Endodermal cell (in vitro differentiated cells): Measurements from ENCODE around the gene CCNA2. TPM values are rescaled to one million over a fixed set of nuclear protein-coding genes. Genes with fewer than 3 reads are reported as not detected.

Experiments used
- DNase-seq: peaks from one replicate; pipeline ENCODE4 v3.0.0-alpha.2; 2017
- H3K27ac ChIP-seq: 2 replicates; pipeline ENCODE4 v1.5.1; 2013; ENCODE audit warnings: mild to moderate bottlenecking, low read depth, low read length, moderate library complexity
- H3K27me3 ChIP-seq: 2 replicates; pipeline ENCODE4 v1.6.1; 2013; ENCODE audit warnings: mild to moderate bottlenecking, low read length, moderate library complexity; ENCODE audit not compliant: insufficient read depth, control insufficient read depth, poor library complexity, severe bottlenecking
- H3K36me3 ChIP-seq: 2 replicates; pipeline ENCODE4 v1.7.0; 2013; ENCODE audit warnings: mild to moderate bottlenecking, low read length, moderate library complexity; ENCODE audit not compliant: control insufficient read depth, insufficient read depth
- H3K4me1 ChIP-seq: one replicate; pipeline ENCODE4 v1.7.0; 2013; ENCODE audit warnings: low read length; ENCODE audit not compliant: control insufficient read depth, insufficient read depth
- H3K4me3 ChIP-seq: 2 replicates; pipeline ENCODE4 v1.5.1; 2013; ENCODE audit warnings: mild to moderate bottlenecking, low read length, moderate library complexity
- H3K9ac ChIP-seq: 2 replicates; pipeline ENCODE4 v1.6.1; 2013; ENCODE audit warnings: mild to moderate bottlenecking, low read length, moderate library complexity; ENCODE audit not compliant: poor library complexity, severe bottlenecking; ENCODE audit errors: extremely low read depth
- H3K9me3 ChIP-seq: 2 replicates; pipeline ENCODE4 v1.6.1; 2013; ENCODE audit warnings: mild to moderate bottlenecking, low read length, moderate library complexity; ENCODE audit not compliant: control insufficient read depth
- H3K27ac Mint-ChIP-seq: 2 replicates; pipeline ENCODE4 v1.8.0; 2020; ENCODE audit warnings: mixed read lengths
- H3K27me3 Mint-ChIP-seq: 2 replicates; pipeline ENCODE4 v1.8.0; 2021; ENCODE audit warnings: mild to moderate bottlenecking, mixed read lengths; ENCODE audit not compliant: insufficient read depth
- H3K36me3 Mint-ChIP-seq: 2 replicates; pipeline ENCODE4 v1.8.0; 2020; ENCODE audit warnings: low read depth, mixed read lengths
- H3K4me1 Mint-ChIP-seq: 2 replicates; pipeline ENCODE4 v1.8.0; 2020; ENCODE audit warnings: mixed read lengths
- H3K4me3 Mint-ChIP-seq: 2 replicates; pipeline ENCODE4 v1.8.0; 2020; ENCODE audit warnings: mild to moderate bottlenecking, moderate library complexity, mixed read lengths
- H3K9me3 Mint-ChIP-seq: 2 replicates; pipeline ENCODE4 v1.8.0; 2020; ENCODE audit warnings: mild to moderate bottlenecking, mixed read lengths
- CTCF ChIP-seq: fragments of 200-600 bp; sonication (generic); conservative IDR thresholded peaks from 2 replicates; pipeline ENCODE4 v1.5.0; 2021; ENCODE audit warnings: antibody characterized with exemption, mild to moderate bottlenecking
- WGBS, 2 experiments: methylation state at CpG; one replicate each; pipeline versions ENCODE4 v1.1.5 to v1.1.7; 2013; ENCODE audit warnings: missing lambda C conversion rate in 2 of 2, mixed read lengths in 1 of 2; ENCODE audit not compliant: insufficient coverage in 1 of 2, insufficient read length in 1 of 2; 5-methylcytosine and 5-hydroxymethylcytosine counted together
- total RNA-seq, 2 donors: library from RNA; stranded (reverse); fragmentation: NEBNext Ultra II Directional in 1 of 2; extraction: Animal tissue kit (Norgen Biotek cat#: 25700) in 1 of 2; gene quantifications; 2 replicates in 1 of 2; 3 replicates in 1 of 2; pipeline ENCODE4 v1.2.1, GENCODE V29; 2021

The CCNA2 gene
- total RNA-seq, 2 donors from 2014 or later, result 62.8 to 82.2 TPM

GRCh38 chr4:121792966-121793365 lies 30.7 kb downstream of the CCNA2 start:
- Mint-ChIP-seq H3K36me3 (no peaks in the 10 kb centered on the region), H3K27me3 (peaks cover 7% of the 10 kb centered on the region), H3K9me3 (no peaks in the 10 kb centered on the region), H3K4me3 (no peak overlapping the region), H3K4me1 (peaks cover 10% of the 10 kb centered on the region), H3K27ac (no peak overlapping the region)
- H3K27me3 ChIP-seq, result no peaks in the 10 kb centered on the region
- no peaks in the 10 kb centered on the region for H3K4me1 ChIP-seq
- DNase-seq, result no peak
- no peak overlapping the region for H3K9ac ChIP-seq
- no peaks in the 10 kb centered on the region for H3K9me3 ChIP-seq
- H3K36me3 ChIP-seq, result no peaks in the 10 kb centered on the region
- no peak overlapping the region for H3K4me3 ChIP-seq
- no peak overlapping the region for H3K27ac ChIP-seq
- 96 to 100% methylated on average over 2 of the region's 2 CpGs for WGBS, 2 experiments
- no peak for TF ChIP-seq CTCF

GRCh38 chr4:121791481-121791880 lies 32.2 kb downstream of the CCNA2 start:
- Mint-ChIP-seq H3K4me1 (peaks cover 10% of the 10 kb centered on the region), H3K27ac (no peak overlapping the region), H3K27me3 (peaks cover 7% of the 10 kb centered on the region), H3K4me3 (no peak overlapping the region), H3K36me3 (no peaks in the 10 kb centered on the region), H3K9me3 (no peaks in the 10 kb centered on the region)
- no peak for TF ChIP-seq CTCF
- Histone ChIP-seq H3K9ac (no peak overlapping the region), H3K36me3 (no peaks in the 10 kb centered on the region), H3K27ac (no peak overlapping the region), H3K27me3 (no peaks in the 10 kb centered on the region), H3K4me3 (no peak overlapping the region), H3K4me1 (no peaks in the 10 kb centered on the region), H3K9me3 (no peaks in the 10 kb centered on the region)
- WGBS, 2 experiments, result 92 to 95% methylated on average over 2 to 5 of the region's 5 CpGs
- DNase-seq, result no peak

- Mint-ChIP-seq H3K27me3 (peaks cover 7% of the 10 kb centered on the region), H3K27ac (no peak overlapping the region), H3K9me3 (no peaks in the 10 kb centered on the region), H3K4me3 (no peak overlapping the region), H3K36me3 (no peaks in the 10 kb centered on the region), H3K4me1 (peaks cover 10% of the 10 kb centered on the region)
- Histone ChIP-seq H3K4me1 (no peaks in the 10 kb centered on the region), H3K4me3 (no peak overlapping the region), H3K9ac (no peak overlapping the region), H3K36me3 (no peaks in the 10 kb centered on the region), H3K27ac (no peak overlapping the region), H3K27me3 (no peaks in the 10 kb centered on the region), H3K9me3 (no peaks in the 10 kb centered on the region)
- DNase-seq, result no peak
- TF ChIP-seq CTCF, result no peak
These were observed 32.7 kb downstream of the CCNA2 start for GRCh38 chr4:121790976-121791375.
